Upper lobe of left lung (tissue), 4 donors: ENCODE measurements around the gene ACP6.

ENCODE experiments used
- EP300 ChIP-seq, 4 donors: sonication (generic); formaldehyde crosslinking; IDR thresholded peaks; one replicate each; pipeline ENCODE4 v1.5.1; 2017; ENCODE audit warnings: antibody characterized with exemption in 4 of 4, control low read depth in 2 of 4
- POLR2A ChIP-seq, 4 donors: fragments of 450-650 bp; IDR thresholded peaks; one replicate each; pipeline ENCODE4 v1.5.1; 2016 to 2017; ENCODE audit warnings: antibody characterized with exemption in 4 of 4, mild to moderate bottlenecking in 2 of 4
- TF ChIP-seq, protein P1 (sequence below), 6 experiments: fragments of 450-650 bp in 4 of 6; fragments of 200-600 bp in 2 of 6; sonication (generic) in 2 of 6; IDR thresholded peaks; one replicate each; pipeline ENCODE4 v1.5.1; 2016 to 2019; ENCODE audit warnings: antibody characterized with exemption in 6 of 6

DNA sequence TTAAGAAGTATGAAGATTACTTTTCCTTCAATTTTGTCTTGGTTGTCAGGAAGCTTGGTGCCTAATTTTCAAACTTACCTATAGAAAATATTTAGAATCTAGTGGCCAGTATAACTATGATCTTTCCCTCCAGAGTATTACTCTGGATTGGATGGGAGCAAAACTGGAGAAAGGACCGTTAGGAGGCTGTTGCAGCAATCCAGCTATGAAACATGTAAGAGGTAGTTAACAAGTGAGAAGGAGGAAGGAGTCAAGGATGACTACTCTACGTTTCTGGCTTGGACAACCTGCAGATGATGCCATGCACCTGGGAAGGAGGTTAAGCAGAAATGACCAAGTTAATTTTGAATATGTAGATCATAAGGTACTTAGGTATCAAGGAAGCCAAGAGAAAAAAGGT lies 3.5 kb upstream of the ACP6 start:
- TF ChIP-seq, protein P1, sequence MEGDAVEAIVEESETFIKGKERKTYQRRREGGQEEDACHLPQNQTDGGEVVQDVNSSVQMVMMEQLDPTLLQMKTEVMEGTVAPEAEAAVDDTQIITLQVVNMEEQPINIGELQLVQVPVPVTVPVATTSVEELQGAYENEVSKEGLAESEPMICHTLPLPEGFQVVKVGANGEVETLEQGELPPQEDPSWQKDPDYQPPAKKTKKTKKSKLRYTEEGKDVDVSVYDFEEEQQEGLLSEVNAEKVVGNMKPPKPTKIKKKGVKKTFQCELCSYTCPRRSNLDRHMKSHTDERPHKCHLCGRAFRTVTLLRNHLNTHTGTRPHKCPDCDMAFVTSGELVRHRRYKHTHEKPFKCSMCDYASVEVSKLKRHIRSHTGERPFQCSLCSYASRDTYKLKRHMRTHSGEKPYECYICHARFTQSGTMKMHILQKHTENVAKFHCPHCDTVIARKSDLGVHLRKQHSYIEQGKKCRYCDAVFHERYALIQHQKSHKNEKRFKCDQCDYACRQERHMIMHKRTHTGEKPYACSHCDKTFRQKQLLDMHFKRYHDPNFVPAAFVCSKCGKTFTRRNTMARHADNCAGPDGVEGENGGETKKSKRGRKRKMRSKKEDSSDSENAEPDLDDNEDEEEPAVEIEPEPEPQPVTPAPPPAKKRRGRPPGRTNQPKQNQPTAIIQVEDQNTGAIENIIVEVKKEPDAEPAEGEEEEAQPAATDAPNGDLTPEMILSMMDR (IDR thresholded peaks at IDR 0.05): no peak
- TF ChIP-seq POLR2A (IDR thresholded peaks at IDR 0.05) (no peak), EP300 (IDR thresholded peaks at IDR 0.05) (no peak)
